Measurements from ENCODE around the gene DNAJB8.

The DNAJB8 gene

GRCh38 chr3:128466840-128467541 is at the start of gene DNAJB8:
DNAJB8 (minus strand) TSS chr3:128466890; CDS start chr3:128463245, 3,645 bp downstream.
- no peak for TF ChIP-seq CTCF (conservative IDR thresholded peaks at IDR 0.05; ENCODE audit: control insufficient read depth, insufficient read depth, low read depth, low read length)
- no peak within 1 kb of the TSS for H3K4me3 ChIP-seq (ENCODE audit: control insufficient read depth, low read depth, low read length)
- no peak for DNase-seq (ENCODE audit: low read depth)

GRCh38 chr3:128515967-128516366 is 49.3 kb upstream of the DNAJB8 start:
- no peak overlapping the region for H3K4me3 ChIP-seq (ENCODE audit: control insufficient read depth, low read depth, low read length)
- TF ChIP-seq CTCF (conservative IDR thresholded peaks at IDR 0.05; ENCODE audit: control insufficient read depth, insufficient read depth, low read depth, low read length) = no peak
- no peak for DNase-seq (ENCODE audit: low read depth)

GRCh38 chr3:128508852-128509251 is 42.2 kb upstream of the DNAJB8 start:
- no peak for DNase-seq (ENCODE audit: low read depth)
- H3K4me3 ChIP-seq (ENCODE audit: control insufficient read depth, low read depth, low read length) = no peak overlapping the region
- TF ChIP-seq CTCF (conservative IDR thresholded peaks at IDR 0.05; ENCODE audit: control insufficient read depth, insufficient read depth, low read depth, low read length) = no peak

- DNase-seq (ENCODE audit: low read depth) = no peak
- H3K4me3 ChIP-seq (ENCODE audit: control insufficient read depth, low read depth, low read length) = no peak overlapping the region
- TF ChIP-seq CTCF (conservative IDR thresholded peaks at IDR 0.05; ENCODE audit: control insufficient read depth, insufficient read depth, low read depth, low read length) = no peak
Observed at GRCh38 chr3:128506754-128507153, 40.1 kb upstream of the DNAJB8 start.

- TF ChIP-seq CTCF (conservative IDR thresholded peaks at IDR 0.05; ENCODE audit: control insufficient read depth, insufficient read depth, low read depth, low read length) = no peak
- peak; percentile 24 for DNase-seq (ENCODE audit: low read depth)
- no peak overlapping the region for H3K4me3 ChIP-seq (ENCODE audit: control insufficient read depth, low read depth, low read length)
Observed at GRCh38 chr3:128505771-128506170, 39.1 kb upstream of the DNAJB8 start.

GRCh38 chr3:128504963-128505730 is 38.5 kb upstream of the DNAJB8 start:
- no peak overlapping the region for H3K4me3 ChIP-seq (ENCODE audit: control insufficient read depth, low read depth, low read length)
- DNase-seq (ENCODE audit: low read depth) = no peak
- TF ChIP-seq CTCF (conservative IDR thresholded peaks at IDR 0.05; ENCODE audit: control insufficient read depth, insufficient read depth, low read depth, low read length) = no peak

All from fibroblast of mammary gland (primary cell).